Measurements from ENCODE around the gene GRK4. TPM values are rescaled to one million over a fixed set of nuclear protein-coding genes. Genes with fewer than 3 reads are reported as not detected.

The GRK4 gene
- total and polyA plus RNA-seq, 2 of the 8 experiments (the other 6 are each of a cell fraction or from before 2014, with no cell fraction given): 0.77 to 1.8 TPM

GRCh38 chr4:2961811-2962441, 1.4 kb upstream of the GRK4 start (continued):
- TF ChIP-seq, protein P1, sequence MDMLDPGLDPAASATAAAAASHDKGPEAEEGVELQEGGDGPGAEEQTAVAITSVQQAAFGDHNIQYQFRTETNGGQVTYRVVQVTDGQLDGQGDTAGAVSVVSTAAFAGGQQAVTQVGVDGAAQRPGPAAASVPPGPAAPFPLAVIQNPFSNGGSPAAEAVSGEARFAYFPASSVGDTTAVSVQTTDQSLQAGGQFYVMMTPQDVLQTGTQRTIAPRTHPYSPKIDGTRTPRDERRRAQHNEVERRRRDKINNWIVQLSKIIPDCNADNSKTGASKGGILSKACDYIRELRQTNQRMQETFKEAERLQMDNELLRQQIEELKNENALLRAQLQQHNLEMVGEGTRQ (IDR thresholded peaks at IDR 0.05; ENCODE audit: low read length): no peak
- TF ChIP-seq SUZ12 (IDR thresholded peaks at IDR 0.05; ENCODE audit: low read length) (no peak), TAF1 (IDR thresholded peaks at IDR 0.05; ENCODE audit: low read depth, low read length) (no peak), CHD1 (IDR thresholded peaks at IDR 0.05; ENCODE audit: low read depth, low read length) (no peak), SIX5 (IDR thresholded peaks at IDR 0.05; ENCODE audit: low read depth, low read length) (no peak), ZNF274 (IDR thresholded peaks at IDR 0.05; ENCODE audit: borderline replicate concordance, extremely low read depth, low read length) (no peak), CBX5 (IDR thresholded peaks at IDR 0.05; ENCODE audit: low read depth, low read length) (no peak), POU5F1 (IDR thresholded peaks at IDR 0.05; ENCODE audit: low read depth, low read length) (no peak), ATF2 (IDR thresholded peaks at IDR 0.05; ENCODE audit: low read length) (no peak), BCL11A (IDR thresholded peaks at IDR 0.05; ENCODE audit: low read depth in 2 of 2, low read length in 2 of 2) (no peak), SP4 (IDR thresholded peaks at IDR 0.05; ENCODE audit: low read length) (no peak)
